ENCODE measurements around the gene HAND1.
A peak's percentile ranks its signal among the peaks of the same experiment; 100 is the strongest.

The HAND1 gene

DNA sequence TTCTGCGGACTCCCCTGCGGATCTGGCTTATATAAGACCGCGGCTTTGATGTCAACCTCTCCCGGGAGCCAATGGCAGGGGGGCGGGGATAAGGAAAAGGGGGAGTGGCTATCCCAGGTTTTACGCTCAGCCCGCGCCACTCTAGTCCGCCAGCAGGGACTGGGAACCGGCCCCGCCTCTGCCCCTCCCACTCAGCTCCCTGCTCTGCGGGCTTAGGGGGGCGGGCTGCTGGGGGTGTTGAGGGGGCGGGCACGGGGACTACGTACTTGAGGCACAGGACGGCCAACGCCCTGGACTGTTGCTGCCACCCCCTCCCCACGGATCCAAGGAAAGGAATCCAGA is at the start of gene HAND1:
HAND1 (minus strand) TSS at position 4 of the 342 bp plus-strand sequence. CDS start 219 bp downstream, outside the sequence.
- no peak for DNase-seq

DNA sequence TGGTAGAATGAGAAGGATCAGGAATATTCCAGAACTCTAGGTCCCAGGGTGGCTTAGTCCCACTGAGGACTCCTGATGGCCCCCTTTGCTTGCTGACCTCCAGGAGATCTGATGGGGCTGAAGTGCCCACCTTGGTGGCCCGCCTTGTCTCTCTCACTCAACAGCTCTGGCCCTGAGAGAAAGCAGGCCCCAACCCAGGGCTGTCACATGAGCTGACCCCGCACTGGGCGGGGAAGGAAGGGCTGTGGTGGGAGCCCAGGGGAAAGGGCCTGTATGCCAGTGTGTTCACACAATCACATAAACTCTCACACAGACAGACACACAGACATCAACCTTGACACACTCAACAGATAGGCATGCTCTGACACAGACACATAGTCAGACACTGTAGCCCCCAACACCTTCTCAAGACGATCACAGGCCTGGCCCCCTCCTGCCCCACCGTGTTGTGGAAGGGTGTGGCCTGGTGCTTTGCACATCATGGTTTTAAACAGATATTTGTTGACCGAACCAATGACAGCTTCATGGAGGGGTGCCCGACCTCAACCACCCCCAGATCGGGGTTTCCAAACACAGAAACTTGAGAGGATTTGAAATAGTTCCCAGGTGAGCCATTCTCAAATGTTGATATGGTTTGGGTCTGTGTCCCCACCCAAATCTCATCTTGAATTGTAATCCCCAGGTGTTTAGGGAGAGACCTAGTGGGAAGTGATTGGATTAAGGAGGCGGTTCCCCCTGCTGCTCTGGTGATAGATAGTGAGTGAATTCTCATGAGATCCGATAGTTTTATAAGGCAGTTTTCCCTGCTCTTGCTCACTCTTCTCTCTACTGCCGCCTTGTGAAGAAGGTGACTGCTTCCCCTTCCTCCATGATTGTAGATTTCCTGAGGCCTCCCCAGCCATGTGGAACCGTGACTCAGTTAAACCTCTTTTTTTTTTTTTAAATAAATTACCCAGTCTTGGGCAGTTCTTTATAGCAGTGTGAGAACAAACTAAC is 48.5 kb upstream of the HAND1 start:
- DNase-seq, result no peak

DNA sequence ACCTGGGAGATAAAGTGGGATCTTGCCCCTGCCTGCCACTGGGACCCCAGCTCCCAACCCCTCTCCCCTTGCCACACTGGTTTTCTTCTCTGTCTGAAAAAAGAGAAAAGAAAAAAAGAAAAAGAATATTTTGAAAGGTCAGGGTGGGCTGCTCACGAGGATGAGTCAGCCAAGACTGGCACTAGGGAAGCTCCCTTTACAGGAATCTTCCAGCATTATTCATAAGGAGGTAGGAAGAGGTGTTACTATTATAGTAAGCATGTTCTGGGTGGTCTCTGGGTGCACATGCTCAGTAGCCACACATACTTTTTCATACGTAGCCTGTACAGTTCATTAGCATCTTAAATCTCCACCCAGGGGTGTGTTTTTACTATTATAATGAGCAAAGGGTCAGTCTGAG is 46.8 kb upstream of the HAND1 start:
- no peak for DNase-seq

DNA sequence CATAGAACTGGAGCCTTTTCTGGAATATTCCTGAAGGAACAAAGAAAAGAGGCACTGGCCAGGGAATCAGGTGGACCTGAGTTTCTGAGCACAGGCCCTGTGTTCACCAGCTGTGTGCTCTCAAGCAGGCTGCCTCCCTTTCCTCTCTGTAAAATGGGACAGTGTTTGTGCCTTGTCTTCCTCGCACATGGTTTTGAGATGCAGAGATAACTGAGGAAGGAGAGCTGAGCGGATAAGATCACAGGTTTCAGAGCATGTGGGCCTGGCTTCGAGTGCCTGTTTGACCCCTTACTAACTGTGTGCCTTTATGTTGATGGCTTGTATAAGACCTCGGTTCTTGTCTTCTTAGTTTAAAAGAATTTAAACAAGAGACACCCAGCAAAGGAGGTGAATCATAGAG is 46.2 kb upstream of the HAND1 start:
- no peak for DNase-seq

DNA sequence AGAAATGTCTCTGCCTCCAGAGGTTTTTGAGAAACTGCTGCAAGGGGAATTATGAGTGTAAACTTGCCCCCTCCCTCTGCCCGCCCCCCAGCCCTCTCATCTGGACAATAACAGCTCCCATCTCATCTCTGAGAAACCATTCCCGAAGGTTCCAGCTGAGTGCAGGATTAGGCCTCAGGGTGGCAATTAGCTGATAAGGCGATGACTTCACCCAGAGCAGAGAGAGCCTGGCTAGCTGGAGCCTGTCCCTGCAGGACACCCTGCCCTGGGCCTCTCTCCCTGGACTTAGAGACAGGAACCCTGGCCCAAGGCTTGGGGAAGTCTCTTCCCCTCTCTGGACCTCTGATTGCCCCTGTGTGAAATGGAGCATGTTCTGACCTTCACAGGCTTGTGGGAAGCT is 45.7 kb upstream of the HAND1 start:
- DNase-seq, result no peak

GRCh38 chr5:154523104-154523503 is 45.1 kb upstream of the HAND1 start:
- DNase-seq, result no peak

DNA sequence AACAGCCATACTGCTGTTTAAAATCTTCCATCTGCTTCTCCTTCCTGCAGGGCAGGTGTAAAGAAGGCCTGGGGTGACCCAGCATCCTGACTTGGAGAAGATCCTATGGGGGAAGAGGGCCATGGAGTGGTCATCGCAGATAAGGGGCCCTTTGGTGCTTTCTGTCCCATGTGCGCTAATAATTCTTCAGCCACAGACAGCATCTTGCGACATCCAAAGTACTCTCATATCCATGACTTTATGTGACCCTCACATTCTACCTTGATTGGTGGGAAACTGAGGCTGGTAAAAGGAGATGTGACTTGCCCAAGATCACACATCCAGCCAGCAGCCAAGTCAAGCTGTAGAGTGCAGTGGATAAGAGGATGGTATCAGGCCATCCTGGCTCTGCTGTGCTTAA is 44.3 kb upstream of the HAND1 start:
- no peak for DNase-seq

- no peak for DNase-seq
Measured at GRCh38 chr5:154521756-154522155, 43.7 kb upstream of the HAND1 start.

DNA sequence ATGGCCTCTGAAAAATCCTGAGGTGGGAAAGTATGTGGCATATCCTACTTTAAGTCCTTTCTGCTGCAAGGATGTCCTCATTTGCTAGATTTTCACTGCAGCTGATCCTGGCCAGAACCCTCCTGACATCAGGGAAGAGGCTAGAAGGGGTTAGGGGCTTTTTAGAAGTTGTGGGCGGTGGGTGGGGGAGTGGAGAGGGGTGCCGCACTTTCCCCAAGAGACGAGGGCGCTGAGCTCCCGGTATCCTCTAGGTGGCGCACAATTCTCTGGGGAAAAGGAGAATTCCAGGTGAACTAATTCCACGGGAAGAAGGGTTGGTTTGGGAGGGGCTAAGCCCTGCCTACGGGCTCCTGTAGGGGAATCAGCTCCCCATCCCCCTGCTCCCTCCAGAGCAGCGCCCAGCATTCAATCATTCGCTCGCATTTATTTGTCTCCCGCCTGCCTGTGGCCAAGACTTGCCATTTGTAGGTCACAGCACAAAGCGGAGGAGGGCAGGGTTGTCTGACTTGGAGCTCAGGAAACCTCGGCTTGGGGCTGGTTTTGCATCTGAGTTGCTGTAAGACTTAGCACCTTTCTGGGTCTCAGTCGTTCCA is 42.9 kb upstream of the HAND1 start:
- peak; percentile 33 to 34 for DNase-seq

- no peak for DNase-seq
Measured at GRCh38 chr5:154519359-154519758, 41.3 kb upstream of the HAND1 start.

- no peak for DNase-seq
Measured at GRCh38 chr5:154518438-154518867, 40.4 kb upstream of the HAND1 start.

GRCh38 chr5:154517810-154518437 is 39.9 kb upstream of the HAND1 start:
- DNase-seq, result no peak

GRCh38 chr5:154517181-154517580 is 39.2 kb upstream of the HAND1 start:
- no peak for DNase-seq

GRCh38 chr5:154516475-154516874 is 38.4 kb upstream of the HAND1 start:
- no peak for DNase-seq

- DNase-seq, result peak; percentile 37 to 41
Measured at GRCh38 chr5:154515488-154515887, 37.5 kb upstream of the HAND1 start.

GRCh38 chr5:154514331-154514730 is 36.3 kb upstream of the HAND1 start:
- DNase-seq, result peak in 1 of 2 experiments; percentile 29

GRCh38 chr5:154513669-154514084 is 35.6 kb upstream of the HAND1 start:
- peak; percentile 32 to 35 for DNase-seq

- DNase-seq, result no peak
Measured at GRCh38 chr5:154511984-154512383, 34.0 kb upstream of the HAND1 start.

DNA sequence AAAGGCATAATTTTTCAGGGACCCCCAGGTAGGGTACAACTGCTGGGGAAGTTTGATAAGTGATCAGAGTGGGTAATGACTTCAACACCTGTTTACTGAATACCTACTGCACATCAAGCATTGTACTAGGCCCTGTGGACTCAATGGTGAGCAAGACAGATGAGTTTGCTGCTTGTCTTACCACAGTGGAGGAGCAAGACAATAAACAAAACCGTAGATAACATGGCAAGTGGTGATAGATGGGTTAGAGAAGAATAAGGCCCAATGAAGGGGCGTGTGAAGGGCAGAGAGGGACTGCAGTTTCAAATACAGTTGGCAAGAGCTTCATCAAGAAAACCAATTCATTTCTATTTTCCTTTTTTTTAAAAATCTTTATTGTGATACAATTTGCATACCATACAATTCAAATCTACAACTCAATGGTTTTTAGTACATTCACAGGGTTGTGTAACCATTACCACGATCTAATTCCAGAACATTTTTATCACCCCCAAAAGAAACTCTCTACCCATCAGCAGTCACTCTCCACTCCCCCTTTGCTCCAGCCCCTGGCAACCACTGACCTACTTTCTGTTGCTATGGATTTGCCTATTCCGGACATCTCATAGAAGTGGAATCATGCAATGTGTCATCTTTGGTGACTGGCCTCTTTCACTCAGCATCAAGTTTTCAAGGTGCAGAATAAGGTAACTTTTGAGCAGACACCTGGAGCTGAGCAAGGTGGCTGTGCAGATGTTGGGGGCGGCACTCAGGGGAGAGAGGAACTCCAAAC is 31.9 kb upstream of the HAND1 start:
- DNase-seq, result no peak

DNA sequence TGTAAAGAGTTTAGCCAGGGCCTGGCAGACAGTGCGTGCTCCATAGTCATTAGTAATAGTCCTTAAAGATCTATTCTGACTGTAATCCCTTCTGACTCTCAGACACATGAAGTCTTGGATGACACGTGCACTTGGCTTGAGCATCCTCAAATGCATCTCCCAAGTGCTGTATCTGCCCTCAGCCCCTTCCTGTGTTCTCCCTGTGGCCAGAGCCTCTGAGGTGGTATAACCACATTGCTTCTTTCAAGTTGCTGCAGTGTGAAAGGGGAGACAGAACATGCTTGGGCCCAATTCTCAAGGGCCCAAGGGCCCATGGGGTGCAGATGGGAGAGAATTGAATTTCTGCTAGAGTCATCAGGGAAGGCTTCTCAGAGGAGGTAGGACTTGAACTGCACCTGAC is 30.1 kb upstream of the HAND1 start:
- no peak for DNase-seq

- DNase-seq, result no peak
Measured at GRCh38 chr5:154506716-154507080, 28.7 kb upstream of the HAND1 start.

DNA sequence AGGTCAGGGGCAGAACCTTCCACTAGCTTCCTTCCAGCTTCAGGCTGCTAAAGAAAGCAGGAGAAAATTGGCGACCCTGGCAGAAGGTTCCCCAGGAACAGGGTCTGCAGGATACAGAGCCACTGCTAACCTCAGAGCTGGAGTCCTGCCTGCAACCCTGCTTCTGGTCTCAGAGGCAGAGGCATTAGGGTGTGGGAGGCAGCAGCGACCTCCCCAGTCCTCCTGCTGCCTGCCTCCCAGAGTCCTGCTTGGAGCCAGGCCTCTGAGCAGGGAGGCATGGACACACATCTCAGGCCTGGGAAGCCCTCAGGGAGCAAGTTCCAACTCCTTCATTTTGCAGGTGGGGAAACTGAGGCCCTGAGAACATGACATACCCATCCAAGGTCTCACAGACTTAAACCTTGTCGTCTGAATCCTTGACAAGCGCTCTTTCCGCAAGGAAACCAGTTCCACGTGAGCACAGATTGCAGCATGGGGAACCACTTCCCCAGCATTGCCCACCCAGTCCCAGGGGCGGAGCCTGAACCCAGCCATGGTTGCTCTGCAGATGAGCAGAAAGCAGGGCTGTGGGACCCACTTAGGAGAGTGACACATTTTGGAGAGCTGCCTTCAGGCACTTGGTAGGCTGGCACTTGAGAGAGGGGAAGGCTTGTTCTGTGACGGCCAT is 28.2 kb upstream of the HAND1 start:
- DNase-seq, result no peak
